Hepatocyte (in vitro differentiated cells): ENCODE measurements around the gene TEX101. TPM values are rescaled to one million over a fixed set of nuclear protein-coding genes. Genes with fewer than 3 reads are reported as not detected.

Experiments used
- DNase-seq: peaks from one replicate; pipeline ENCODE4 v3.0.0-alpha.2; 2016; ENCODE audit warnings: low spot score
- H2AFZ ChIP-seq: fragments of 200-600 bp; sonication (generic); 2 replicates; pipeline ENCODE4 v1.6.0; 2016; ENCODE audit warnings: antibody characterized with exemption, mild to moderate bottlenecking
- H3K27ac ChIP-seq: fragments of 200-600 bp; sonication (generic); 2 replicates; pipeline ENCODE4 v1.5.1; 2016; ENCODE audit warnings: mild to moderate bottlenecking
- H3K27me3 ChIP-seq: fragments of 200-600 bp; sonication (generic); 2 replicates; pipeline ENCODE4 v1.6.1; 2016
- H3K36me3 ChIP-seq: fragments of 200-600 bp; sonication (generic); replicated peaks from 2 replicates; pipeline ENCODE4 v1.5.1; 2016; ENCODE audit warnings: low read depth; ENCODE audit not compliant: insufficient read depth
- H3K4me1 ChIP-seq: fragments of 200-600 bp; sonication (generic); 2 replicates; pipeline ENCODE4 v1.5.1; 2016; ENCODE audit warnings: mild to moderate bottlenecking, moderate library complexity; ENCODE audit not compliant: insufficient read depth
- H3K4me2 ChIP-seq: fragments of 200-600 bp; sonication (generic); 2 replicates; pipeline ENCODE4 v1.6.0; 2016
- H3K4me3 ChIP-seq: fragments of 200-600 bp; sonication (generic); 2 replicates; pipeline ENCODE4 v1.5.1; 2016; ENCODE audit warnings: mild to moderate bottlenecking
- H3K79me2 ChIP-seq: fragments of 200-600 bp; sonication (generic); 2 replicates; pipeline ENCODE4 v1.6.0; 2017; ENCODE audit warnings: mild to moderate bottlenecking
- H3K9me2 ChIP-seq: fragments of 200-600 bp; sonication (generic); replicated peaks from 2 replicates; pipeline ENCODE4 v1.6.0; 2017; ENCODE audit warnings: mild to moderate bottlenecking; ENCODE audit not compliant: insufficient read depth
- H3K9me3 ChIP-seq: fragments of 200-600 bp; sonication (generic); 2 replicates; pipeline ENCODE4 v1.5.1; 2016; ENCODE audit warnings: low read depth, mild to moderate bottlenecking
- H4K20me1 ChIP-seq: fragments of 200-600 bp; sonication (generic); 2 replicates; pipeline ENCODE4 v1.6.0; 2016; ENCODE audit warnings: mild to moderate bottlenecking; ENCODE audit not compliant: insufficient read depth, poor library complexity, severe bottlenecking
- CTCF ChIP-seq: fragments of 200-600 bp; sonication (generic); IDR thresholded peaks from 2 replicates; pipeline ENCODE4 v1.5.1; 2016; ENCODE audit warnings: antibody characterized with exemption, mild to moderate bottlenecking; ENCODE audit not compliant: poor library complexity
- EZH2 ChIP-seq: fragments of 200-600 bp; sonication (generic); IDR thresholded peaks from 2 replicates; pipeline ENCODE4 v1.6.1; 2016; ENCODE audit warnings: antibody characterized with exemption, mild to moderate bottlenecking, borderline replicate concordance
- EZH2phosphoT487 ChIP-seq: fragments of 200-600 bp; sonication (generic); IDR thresholded peaks from one replicate; pipeline ENCODE4 v1.6.1; 2018; ENCODE audit warnings: antibody characterized with exemption, mild to moderate bottlenecking, low read depth, moderate library complexity; ENCODE audit not compliant: unreplicated experiment, severe bottlenecking
- WGBS: methylation state at CpG from one replicate; pipeline ENCODE4 v1.1.6; 2016; ENCODE audit warnings: low lambda C conversion rate; ENCODE audit errors: missing lambda C conversion rate; 5-methylcytosine and 5-hydroxymethylcytosine counted together
- polyA plus RNA-seq: library from polyadenylated mRNA; unstranded; fragments of >200 nt; fragmentation: Nextera tagmentation; extraction: Ambion mirVana; gene quantifications from 2 replicates; pipeline ENCODE4 v1.2.1, GENCODE V29; 2016
- total RNA-seq: library from RNA; depleted of rRNA; stranded (reverse); fragments of >200 nt; gene quantifications from 2 replicates; pipeline ENCODE4 v1.2.3, GENCODE V29; 2014

TEX101 gene
- total and polyA plus RNA-seq, 2 experiments from 2014 or later, result not detected

DNA sequence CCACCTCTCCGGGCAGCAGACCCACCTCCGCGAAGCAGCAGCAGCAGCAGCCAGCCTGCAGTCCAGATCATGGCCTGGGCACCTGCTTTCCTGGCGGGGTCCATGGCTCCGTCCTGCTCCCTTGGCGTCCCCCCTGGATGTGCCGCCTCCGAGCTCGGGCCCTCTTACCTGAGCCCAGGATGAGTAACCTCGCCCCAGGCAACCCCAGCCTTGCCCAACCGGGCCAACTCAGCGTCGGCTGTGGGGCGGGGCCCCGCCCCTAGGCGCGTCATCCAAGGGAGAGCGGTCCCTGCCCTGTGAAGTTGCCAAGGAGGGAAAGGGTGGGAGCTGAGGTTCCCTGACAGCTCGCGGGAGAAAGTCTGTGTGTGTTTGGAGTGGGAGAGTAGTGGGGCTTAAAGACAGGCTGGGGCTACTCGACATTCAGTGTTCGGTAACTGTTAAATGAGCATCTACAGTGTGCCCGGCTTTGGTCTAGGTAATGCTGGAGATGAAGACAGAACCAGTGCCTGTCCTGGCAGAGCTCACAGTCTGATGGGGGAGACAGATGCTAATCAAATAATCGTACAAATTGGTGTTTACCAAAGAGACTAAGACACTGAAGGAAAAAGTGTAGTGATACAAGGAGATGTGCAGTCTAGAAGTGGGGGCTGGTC, 50.9 kb downstream of the TEX101 start, which contains the start of gene LYPD3:
TSS of gene LYPD3 (minus strand) at position 141 of the 653 bp plus-strand sequence. CDS start at position 104, 37 bp downstream.
- Histone ChIP-seq H4K20me1 (no peaks in the 10 kb centered on the region), H3K4me2 (peak within 1 kb of the TSS; percentile 84), H3K9me2 (no peaks in the 10 kb centered on the region), H3K4me1 (no peaks in the 10 kb centered on the region), H3K27me3 (no peaks in the 10 kb centered on the region), H2AFZ (peak within 1 kb of the TSS; percentile 94), H3K79me2 (no peaks in the 10 kb centered on the region), H3K36me3 (no peaks in the 10 kb centered on the region), H3K27ac (peak within 1 kb of the TSS; percentile 56), H3K4me3 (peak within 1 kb of the TSS; percentile 92), H3K9me3 (no peaks in the 10 kb centered on the region)
- TF ChIP-seq EZH2, result no peak
- TF ChIP-seq EZH2phosphoT487, result no peak
- TF ChIP-seq CTCF, result no peak
- DNase-seq, result peak; percentile 58
- 41% methylated on average over 24 of the region's 24 CpGs for WGBS

GRCh38 chr19:43466793-43467192, 52.1 kb downstream of the TEX101 start:
- DNase-seq, result no peak
- WGBS, result 90% methylated on average over 1 of the region's 1 CpG
- H3K4me2 ChIP-seq, result no peak overlapping the region

GRCh38 chr19:43467276-43467675, 52.6 kb downstream of the TEX101 start:
- H3K27me3 ChIP-seq, result no peaks in the 10 kb centered on the region
- no peak overlapping the region for H3K4me3 ChIP-seq
- 83% methylated on average over 6 of the region's 6 CpGs for WGBS
- H4K20me1 ChIP-seq, result no peaks in the 10 kb centered on the region
- H2AFZ ChIP-seq, result no peak overlapping the region
- no peak overlapping the region for H3K4me2 ChIP-seq
- TF ChIP-seq EZH2 (no peak), CTCF (no peak), EZH2phosphoT487 (no peak)
- H3K9me2 ChIP-seq, result no peaks in the 10 kb centered on the region
- H3K27ac ChIP-seq, result peak overlapping the region; percentile 42
- no peaks in the 10 kb centered on the region for H3K36me3 ChIP-seq
- DNase-seq, result no peak
- H3K9me3 ChIP-seq, result no peaks in the 10 kb centered on the region
- no peaks in the 10 kb centered on the region for H3K79me2 ChIP-seq
- no peaks in the 10 kb centered on the region for H3K4me1 ChIP-seq

More at GRCh38 chr19:43466793-43467192, 52.1 kb downstream of the TEX101 start:
- Histone ChIP-seq H3K79me2 (no peaks in the 10 kb centered on the region), H3K36me3 (no peaks in the 10 kb centered on the region), H3K27me3 (no peaks in the 10 kb centered on the region), H3K4me1 (no peaks in the 10 kb centered on the region), H4K20me1 (no peaks in the 10 kb centered on the region), H3K4me3 (no peak overlapping the region), H3K9me3 (no peaks in the 10 kb centered on the region), H2AFZ (no peak overlapping the region), H3K9me2 (no peaks in the 10 kb centered on the region), H3K27ac (no peak overlapping the region)
- TF ChIP-seq EZH2phosphoT487, result no peak
- TF ChIP-seq EZH2, result no peak
- no peak for TF ChIP-seq CTCF

GRCh38 chr19:43467730-43468129, 53.0 kb downstream of the TEX101 start:
- TF ChIP-seq CTCF, result no peak
- no peak for TF ChIP-seq EZH2phosphoT487
- no peak for TF ChIP-seq EZH2
- no peak for DNase-seq
- no peaks in the 10 kb centered on the region for H4K20me1 ChIP-seq
- no peaks in the 10 kb centered on the region for H3K27me3 ChIP-seq
- peak overlapping the region; percentile 42 for H3K27ac ChIP-seq
- H3K79me2 ChIP-seq, result no peaks in the 10 kb centered on the region
- no peak overlapping the region for H3K4me2 ChIP-seq
- H3K9me3 ChIP-seq, result no peaks in the 10 kb centered on the region
- no peak overlapping the region for H3K4me3 ChIP-seq
- H3K9me2 ChIP-seq, result no peaks in the 10 kb centered on the region
- WGBS, result 92% methylated on average over 4 of the region's 4 CpGs
- no peaks in the 10 kb centered on the region for H3K36me3 ChIP-seq
- no peaks in the 10 kb centered on the region for H3K4me1 ChIP-seq
- no peak overlapping the region for H2AFZ ChIP-seq
